Neural progenitor cell (in vitro differentiated cells): ENCODE results near the gene CLDN9. TPM values are rescaled to one million over a fixed set of nuclear protein-coding genes. Genes with fewer than 3 reads are reported as not detected.
A peak's percentile ranks its signal among the peaks of the same experiment; 100 is the strongest.

Source experiments
- DNase-seq: peaks from one replicate; pipeline ENCODE4 v3.0.0-alpha.2; 2016; ENCODE audit warnings: low spot score
- H2AFZ ChIP-seq: fragments of 200-600 bp; sonication (generic); replicated peaks from 2 replicates; pipeline ENCODE4 v1.6.1; 2016; ENCODE audit warnings: antibody characterized with exemption
- H3F3A ChIP-seq: fragments of 200-600 bp; sonication (generic); 2 replicates; pipeline ENCODE4 v1.6.1; 2016; ENCODE audit warnings: antibody characterized with exemption, low read depth
- H3K27ac ChIP-seq: fragments of 200-600 bp; sonication (generic); 2 replicates; pipeline ENCODE4 v1.5.1; 2016; ENCODE audit warnings: mild to moderate bottlenecking
- H3K27me3 ChIP-seq: fragments of 200-600 bp; sonication (generic); 2 replicates; pipeline ENCODE4 v1.6.1; 2016; ENCODE audit warnings: mild to moderate bottlenecking, moderate library complexity
- H3K36me3 ChIP-seq: fragments of 200-600 bp; sonication (generic); 2 replicates; pipeline ENCODE4 v1.5.1; 2016
- H3K4me1 ChIP-seq: fragments of 200-600 bp; sonication (generic); 2 replicates; pipeline ENCODE4 v1.6.1; 2016; ENCODE audit warnings: mixed run types
- H3K4me2 ChIP-seq: fragments of 200-600 bp; sonication (generic); 2 replicates; pipeline ENCODE4 v1.6.1; 2016
- H3K4me3 ChIP-seq: fragments of 200-600 bp; sonication (generic); 2 replicates; pipeline ENCODE4 v1.5.1; 2016
- H3K79me2 ChIP-seq: fragments of 200-600 bp; sonication (generic); 2 replicates; pipeline ENCODE4 v1.6.1; 2016; ENCODE audit warnings: low read depth
- H3K9ac ChIP-seq: fragments of 200-600 bp; sonication (generic); 2 replicates; pipeline ENCODE4 v1.6.1; 2016
- H3K9me3 ChIP-seq: fragments of 200-600 bp; sonication (generic); 2 replicates; pipeline ENCODE4 v1.5.1; 2016; ENCODE audit warnings: low read depth
- H4K20me1 ChIP-seq: fragments of 200-600 bp; sonication (generic); 2 replicates; pipeline ENCODE4 v1.6.1; 2016; ENCODE audit warnings: low read depth
- H3K27ac Mint-ChIP-seq: 3 replicates; pipeline ENCODE4 v1.8.0; 2021; ENCODE audit warnings: mixed read lengths
- H3K27me3 Mint-ChIP-seq: 2 replicates; pipeline ENCODE4 v1.8.0; 2022; ENCODE audit warnings: low read depth, mild to moderate bottlenecking, inconsistent platforms, moderate library complexity, mixed read lengths; ENCODE audit not compliant: insufficient read depth
- H3K36me3 Mint-ChIP-seq: 3 replicates; pipeline ENCODE4 v1.8.0; 2021; ENCODE audit warnings: mixed read lengths
- H3K4me1 Mint-ChIP-seq: 3 replicates; pipeline ENCODE4 v1.8.0; 2021; ENCODE audit warnings: mixed read lengths
- H3K4me3 Mint-ChIP-seq: 3 replicates; pipeline ENCODE4 v1.8.0; 2021; ENCODE audit warnings: mild to moderate bottlenecking, moderate library complexity, mixed read lengths
- H3K9me3 Mint-ChIP-seq: 3 replicates; pipeline ENCODE4 v1.8.0; 2020; ENCODE audit warnings: mixed read lengths
- CTCF ChIP-seq: fragments of 200-600 bp; sonication (generic); IDR thresholded peaks from 2 replicates; pipeline ENCODE4 v1.5.1; 2017; ENCODE audit warnings: antibody characterized with exemption, mild to moderate bottlenecking
- EZH2 ChIP-seq: fragments of 200-600 bp; sonication (generic); IDR thresholded peaks from 2 replicates; pipeline ENCODE4 v1.6.1; 2017; ENCODE audit warnings: antibody characterized with exemption, mild to moderate bottlenecking, moderate library complexity
- EZH2phosphoT487 ChIP-seq: fragments of 200-600 bp; sonication (generic); IDR thresholded peaks from 2 replicates; pipeline ENCODE4 v1.6.1; 2017; ENCODE audit warnings: antibody characterized with exemption
- total RNA-seq: library from RNA; depleted of rRNA; stranded (reverse); fragments of >200 nt; gene quantifications from 2 replicates; pipeline ENCODE4 v1.2.3, GENCODE V29; 2015; ENCODE audit warnings: low replicate concordance

The CLDN9 gene
- total RNA-seq, 1 donor from 2014 or later = not detected

- no peaks in the 10 kb centered on the region for H3K36me3 ChIP-seq
- H3K27ac Mint-ChIP-seq = peak overlapping the region; percentile 91
- no peak overlapping the region for H3K27ac ChIP-seq
Measured at GRCh38 chr16:3059041-3059722, 46.5 kb downstream of the CLDN9 start.

GRCh38 chr16:3059723-3060242 lies 47.1 kb downstream of the CLDN9 start:
- TF ChIP-seq CTCF (no peak), EZH2 (no peak), EZH2phosphoT487 (no peak)
- H3K4me1 Mint-ChIP-seq = peaks cover 11% of the 10 kb centered on the region
- peak overlapping the region; percentile 97 for H2AFZ ChIP-seq

More at GRCh38 chr16:3059041-3059722, 46.5 kb downstream of the CLDN9 start:
- Histone ChIP-seq H3F3A (peaks cover 5% of the 10 kb centered on the region), H3K9ac (no peak overlapping the region), H3K4me3 (peak overlapping the region; percentile 96), H3K4me2 (peak overlapping the region; percentile 98), H3K4me1 (peaks cover 4% of the 10 kb centered on the region), H3K9me3 (no peaks in the 10 kb centered on the region), H3K79me2 (no peaks in the 10 kb centered on the region), H3K27me3 (peaks cover 47% of the 10 kb centered on the region), H2AFZ (peak overlapping the region; percentile 97), H4K20me1 (peaks cover 16% of the 10 kb centered on the region)
- DNase-seq = peak; percentile 98
- Mint-ChIP-seq H3K36me3 (peaks cover 2% of the 10 kb centered on the region), H3K4me1 (peaks cover 11% of the 10 kb centered on the region), H3K9me3 (no peaks in the 10 kb centered on the region), H3K4me3 (peak overlapping the region; percentile 85), H3K27me3 (peaks cover 7% of the 10 kb centered on the region)
- TF ChIP-seq EZH2phosphoT487 (no peak), EZH2 (no peak), CTCF (peak; percentile 81)

GRCh38 chr16:3060339-3061127 lies 47.8 kb downstream of the CLDN9 start:
- Histone ChIP-seq H3K27ac (no peak overlapping the region), H3K79me2 (no peaks in the 10 kb centered on the region), H3K27me3 (peaks cover 47% of the 10 kb centered on the region), H3K4me2 (no peak overlapping the region), H3K9ac (no peak overlapping the region), H2AFZ (no peak overlapping the region), H3K9me3 (no peaks in the 10 kb centered on the region), H4K20me1 (peaks cover 16% of the 10 kb centered on the region), H3F3A (peaks cover 5% of the 10 kb centered on the region), H3K4me1 (peaks cover 4% of the 10 kb centered on the region), H3K4me3 (no peak overlapping the region), H3K36me3 (no peaks in the 10 kb centered on the region)
- Mint-ChIP-seq H3K4me1 (peaks cover 8% of the 10 kb centered on the region), H3K4me3 (peak overlapping the region; percentile 82), H3K27ac (no peak overlapping the region), H3K27me3 (peaks cover 7% of the 10 kb centered on the region), H3K36me3 (no peaks in the 10 kb centered on the region), H3K9me3 (no peaks in the 10 kb centered on the region)
- TF ChIP-seq EZH2 (no peak), CTCF (no peak), EZH2phosphoT487 (no peak)
- no peak for DNase-seq

More at GRCh38 chr16:3059723-3060242, 47.1 kb downstream of the CLDN9 start:
- Histone ChIP-seq H3K36me3 (no peaks in the 10 kb centered on the region), H3K4me1 (peaks cover 4% of the 10 kb centered on the region), H3K27ac (no peak overlapping the region), H3K4me2 (peak overlapping the region; percentile 98), H3K4me3 (peak overlapping the region; percentile 96), H3F3A (peaks cover 5% of the 10 kb centered on the region), H3K27me3 (peaks cover 47% of the 10 kb centered on the region), H3K79me2 (no peaks in the 10 kb centered on the region), H4K20me1 (peaks cover 16% of the 10 kb centered on the region), H3K9ac (no peak overlapping the region), H3K9me3 (no peaks in the 10 kb centered on the region)
- no peaks in the 10 kb centered on the region for H3K9me3 Mint-ChIP-seq
- peak overlapping the region; percentile 82 for H3K4me3 Mint-ChIP-seq
- peak overlapping the region; percentile 91 for H3K27ac Mint-ChIP-seq
- peaks cover 6% of the 10 kb centered on the region for H3K27me3 Mint-ChIP-seq
- no peak for DNase-seq
- peaks cover 2% of the 10 kb centered on the region for H3K36me3 Mint-ChIP-seq
